ENCODE results near the gene PTPN20.

The PTPN20 gene

GRCh38 chr10:47049906-47050305, 138.7 kb downstream of the PTPN20 start:
- TF ChIP-seq REST (IDR thresholded peaks at IDR 0.05; ENCODE audit: low read depth) = no peak
- TF ChIP-seq NFIC (IDR thresholded peaks at IDR 0.05) = no peak
- no peak for TF ChIP-seq CEBPB (IDR thresholded peaks at IDR 0.05)
- no peak for TF ChIP-seq ZBTB7A (IDR thresholded peaks at IDR 0.05; ENCODE audit: low read depth)
- no peak for TF ChIP-seq TAF1 (IDR thresholded peaks at IDR 0.05; ENCODE audit: low read depth)
- no peak for TF ChIP-seq USF1 (IDR thresholded peaks at IDR 0.05)
- TF ChIP-seq CREB1 (IDR thresholded peaks at IDR 0.05; ENCODE audit: low read depth) = no peak
- TF ChIP-seq MAX (IDR thresholded peaks at IDR 0.05) = no peak
- TF ChIP-seq RAD21 (IDR thresholded peaks at IDR 0.05; ENCODE audit: low read depth) = no peak
- no peak for TF ChIP-seq TCF12 (IDR thresholded peaks at IDR 0.05; ENCODE audit: low read depth)
- TF ChIP-seq EP300 (IDR thresholded peaks at IDR 0.05; ENCODE audit: borderline replicate concordance) = no peak
- TF ChIP-seq FOXM1 (IDR thresholded peaks at IDR 0.05; ENCODE audit: borderline replicate concordance, low read depth) = no peak
- TF ChIP-seq YY1 (IDR thresholded peaks at IDR 0.05; ENCODE audit: low read depth) = no peak
- TF ChIP-seq EGR1 (IDR thresholded peaks at IDR 0.05) = no peak
- no peak for TF ChIP-seq TEAD4 (IDR thresholded peaks at IDR 0.05)

- no peak for TF ChIP-seq TEAD4 (IDR thresholded peaks at IDR 0.05)
- no peak for TF ChIP-seq EP300 (IDR thresholded peaks at IDR 0.05; ENCODE audit: borderline replicate concordance)
- TF ChIP-seq TCF12 (IDR thresholded peaks at IDR 0.05; ENCODE audit: low read depth) = no peak
- no peak for TF ChIP-seq FOXM1 (IDR thresholded peaks at IDR 0.05; ENCODE audit: borderline replicate concordance, low read depth)
- TF ChIP-seq RAD21 (IDR thresholded peaks at IDR 0.05; ENCODE audit: low read depth) = no peak
- TF ChIP-seq TAF1 (IDR thresholded peaks at IDR 0.05; ENCODE audit: low read depth) = no peak
- no peak for TF ChIP-seq CEBPB (IDR thresholded peaks at IDR 0.05)
- no peak for TF ChIP-seq MAX (IDR thresholded peaks at IDR 0.05)
- TF ChIP-seq YY1 (IDR thresholded peaks at IDR 0.05; ENCODE audit: low read depth) = no peak
- TF ChIP-seq NFIC (IDR thresholded peaks at IDR 0.05) = no peak
- no peak for TF ChIP-seq ZBTB7A (IDR thresholded peaks at IDR 0.05; ENCODE audit: low read depth)
- TF ChIP-seq EGR1 (IDR thresholded peaks at IDR 0.05) = no peak
- no peak for TF ChIP-seq CREB1 (IDR thresholded peaks at IDR 0.05; ENCODE audit: low read depth)
- no peak for TF ChIP-seq REST (IDR thresholded peaks at IDR 0.05; ENCODE audit: low read depth)
- TF ChIP-seq USF1 (IDR thresholded peaks at IDR 0.05) = no peak
These were observed 139.6 kb downstream of the PTPN20 start for GRCh38 chr10:47050618-47051455.

GRCh38 chr10:47051741-47052238, 140.6 kb downstream of the PTPN20 start:
- TF ChIP-seq ZBTB7A (IDR thresholded peaks at IDR 0.05; ENCODE audit: low read depth) (no peak), CREB1 (IDR thresholded peaks at IDR 0.05; ENCODE audit: low read depth) (no peak), RAD21 (IDR thresholded peaks at IDR 0.05; ENCODE audit: low read depth) (no peak), TAF1 (IDR thresholded peaks at IDR 0.05; ENCODE audit: low read depth) (no peak), REST (IDR thresholded peaks at IDR 0.05; ENCODE audit: low read depth) (no peak), USF1 (IDR thresholded peaks at IDR 0.05) (no peak), EP300 (IDR thresholded peaks at IDR 0.05; ENCODE audit: borderline replicate concordance) (no peak)

All from Ishikawa (cell line).